SU-DHL-6 (cell line): ENCODE results near the gene ERO1A.

Experiments used
- CTCF ChIP-seq: fragments of 200-600 bp; sonication (generic); IDR thresholded peaks from one replicate; pipeline ENCODE4 v1.5.1; 2017; ENCODE audit warnings: antibody characterized with exemption, mild to moderate bottlenecking, low read length, moderate library complexity; ENCODE audit not compliant: insufficient read depth, poor library complexity, severe bottlenecking
- EZH2phosphoT487 ChIP-seq: fragments of 200-600 bp; sonication (generic), shearing (Covaris generic); conservative IDR thresholded peaks from 2 replicates; pipeline ENCODE4 v1.6.1; 2018; ENCODE audit warnings: mild to moderate bottlenecking, antibody characterized with exemption, low read length, moderate library complexity, mixed read lengths

- TF ChIP-seq CTCF: no peak
- TF ChIP-seq EZH2phosphoT487: no peak
Observed at GRCh38 chr14:52703225-52703624, 7.9 kb upstream of the ERO1A start.
